Activated T-cell treated with anti-CD3 and anti-CD28 coated beads, Interleukin-2, amount 50 U/mL, for 24 hours (primary cell): ENCODE measurements around the gene GADD45B.

ENCODE experiments used
- DNase-seq: peaks from one replicate; pipeline ENCODE4 v3.0.0-alpha.2; 2020
- H3K27ac Mint-ChIP-seq: 2 replicates; pipeline ENCODE4 v1.8.0; 2020; ENCODE audit warnings: mild to moderate bottlenecking, mixed read lengths
- H3K27me3 Mint-ChIP-seq: 2 replicates; pipeline ENCODE4 v1.8.0; 2020; ENCODE audit warnings: mixed read lengths
- H3K36me3 Mint-ChIP-seq: 2 replicates; pipeline ENCODE4 v1.8.0; 2020; ENCODE audit warnings: low read depth, mixed read lengths
- H3K4me1 Mint-ChIP-seq: 2 replicates; pipeline ENCODE4 v1.8.0; 2020; ENCODE audit warnings: low read depth, mixed read lengths
- H3K4me3 Mint-ChIP-seq: 2 replicates; pipeline ENCODE4 v1.8.0; 2020; ENCODE audit warnings: mild to moderate bottlenecking, moderate library complexity, mixed read lengths
- H3K9me3 Mint-ChIP-seq: 2 replicates; pipeline ENCODE4 v1.8.0; 2020; ENCODE audit warnings: mixed read lengths

Gene GADD45B

DNA sequence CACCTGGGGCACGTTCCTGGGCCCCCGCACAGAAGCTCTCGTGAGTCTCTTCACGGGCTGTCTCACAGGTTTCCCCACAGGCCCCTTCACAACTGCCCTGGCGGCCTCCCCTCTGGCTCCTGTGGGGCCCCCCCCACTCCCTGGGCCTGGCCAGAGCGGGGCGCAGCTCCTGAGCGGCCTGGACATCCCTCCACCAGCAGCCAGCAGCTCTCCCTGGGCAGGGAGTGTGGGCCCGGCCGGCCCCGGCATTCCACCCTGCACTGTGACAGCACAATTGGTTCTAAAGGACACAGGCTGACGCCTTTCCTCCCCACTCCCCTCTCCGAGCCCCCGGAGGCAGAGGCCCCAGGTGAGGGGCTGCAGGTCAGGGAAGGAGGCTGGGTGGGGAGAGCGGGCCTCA, 39.0 kb upstream of the GADD45B start:
- Mint-ChIP-seq H3K4me1 (no peaks in the 10 kb centered on the region), H3K27ac (no peak overlapping the region), H3K27me3 (no peaks in the 10 kb centered on the region), H3K36me3 (peaks cover 63% of the 10 kb centered on the region), H3K9me3 (no peaks in the 10 kb centered on the region), H3K4me3 (no peak overlapping the region)
- DNase-seq = no peak

DNA sequence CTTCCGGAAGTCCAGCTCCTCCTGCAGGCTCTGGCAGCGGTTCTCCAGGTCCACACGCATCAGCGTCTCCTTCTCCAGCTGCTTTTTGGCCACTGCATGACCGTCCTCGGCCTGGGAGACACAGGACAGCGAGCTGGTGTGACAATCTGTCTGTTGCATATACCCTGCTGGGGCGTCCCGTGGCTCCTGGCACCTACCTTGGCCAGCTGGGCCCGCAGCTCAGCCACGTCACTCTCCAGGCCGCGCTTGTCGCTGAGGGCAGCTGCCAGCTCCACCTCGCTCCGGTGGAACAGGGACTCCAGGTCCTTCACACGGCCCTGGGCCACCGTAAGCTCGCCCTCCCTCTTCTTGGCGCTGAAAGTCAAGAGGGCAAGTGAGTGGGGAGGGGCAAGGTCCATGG, 37.7 kb upstream of the GADD45B start:
- no peak for DNase-seq
- no peak overlapping the region for H3K27ac Mint-ChIP-seq
- H3K36me3 Mint-ChIP-seq = peaks cover 66% of the 10 kb centered on the region
- H3K4me3 Mint-ChIP-seq = no peak overlapping the region
- no peaks in the 10 kb centered on the region for H3K27me3 Mint-ChIP-seq
- no peaks in the 10 kb centered on the region for H3K9me3 Mint-ChIP-seq
- H3K4me1 Mint-ChIP-seq = no peaks in the 10 kb centered on the region

DNA sequence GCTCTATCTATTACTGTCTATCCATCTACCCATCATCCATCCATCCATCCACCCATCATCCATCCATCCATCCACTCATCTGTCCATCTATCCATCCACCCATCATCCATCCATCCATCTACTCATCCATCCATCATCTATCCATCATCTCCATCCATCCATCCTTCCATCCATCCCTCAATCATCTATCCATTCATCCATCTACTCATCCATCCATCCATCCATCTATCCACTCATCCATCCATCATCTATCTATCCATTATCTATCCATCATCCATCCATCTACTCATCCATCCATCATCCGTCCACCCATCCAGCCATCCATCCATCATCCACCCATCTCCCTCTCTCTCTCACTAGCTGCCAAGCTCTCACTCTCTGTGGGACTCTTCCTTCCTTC, 35.4 kb upstream of the GADD45B start:
- H3K4me1 Mint-ChIP-seq = no peaks in the 10 kb centered on the region
- no peak overlapping the region for H3K4me3 Mint-ChIP-seq
- no peak for DNase-seq
- H3K9me3 Mint-ChIP-seq = no peaks in the 10 kb centered on the region
- H3K27me3 Mint-ChIP-seq = no peaks in the 10 kb centered on the region
- peaks cover 70% of the 10 kb centered on the region for H3K36me3 Mint-ChIP-seq
- H3K27ac Mint-ChIP-seq = no peak overlapping the region

DNA sequence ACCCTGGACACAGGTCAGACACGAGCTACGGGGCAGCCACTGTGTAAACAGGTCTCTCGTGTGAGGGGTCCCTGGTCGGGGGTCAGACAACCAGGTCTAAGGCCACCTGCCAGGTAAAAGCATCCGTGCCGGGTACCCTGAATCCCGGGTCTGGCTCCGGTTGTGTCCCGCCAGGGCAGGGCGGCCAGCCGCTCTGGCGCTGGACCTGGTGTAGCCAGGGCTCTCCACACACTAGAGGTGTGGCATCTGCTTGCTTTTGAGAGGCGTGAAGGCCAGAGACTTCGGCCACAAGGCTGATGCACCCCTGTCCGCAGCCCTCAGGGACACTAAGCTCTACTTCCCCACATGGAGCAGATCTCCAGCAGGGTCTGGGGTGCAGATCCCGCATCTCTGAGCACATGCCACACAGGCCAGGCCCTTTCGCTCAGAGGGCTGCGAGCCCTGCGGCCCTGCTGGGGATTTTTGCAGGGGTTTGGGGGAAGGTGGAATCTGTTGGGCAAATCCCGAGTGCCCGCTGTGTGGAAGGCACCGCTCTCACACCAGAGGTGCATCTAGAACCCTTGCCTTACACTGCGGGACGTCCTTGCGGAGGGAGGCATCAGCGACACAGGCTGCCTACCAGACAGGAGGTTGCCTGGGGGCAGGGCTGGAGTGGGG, 34.7 kb upstream of the GADD45B start:
- no peaks in the 10 kb centered on the region for H3K9me3 Mint-ChIP-seq
- DNase-seq = no peak
- peaks cover 67% of the 10 kb centered on the region for H3K36me3 Mint-ChIP-seq
- peaks cover under 1% of the 10 kb centered on the region for H3K4me1 Mint-ChIP-seq
- no peak overlapping the region for H3K27ac Mint-ChIP-seq
- H3K4me3 Mint-ChIP-seq = no peak overlapping the region
- H3K27me3 Mint-ChIP-seq = no peaks in the 10 kb centered on the region

DNA sequence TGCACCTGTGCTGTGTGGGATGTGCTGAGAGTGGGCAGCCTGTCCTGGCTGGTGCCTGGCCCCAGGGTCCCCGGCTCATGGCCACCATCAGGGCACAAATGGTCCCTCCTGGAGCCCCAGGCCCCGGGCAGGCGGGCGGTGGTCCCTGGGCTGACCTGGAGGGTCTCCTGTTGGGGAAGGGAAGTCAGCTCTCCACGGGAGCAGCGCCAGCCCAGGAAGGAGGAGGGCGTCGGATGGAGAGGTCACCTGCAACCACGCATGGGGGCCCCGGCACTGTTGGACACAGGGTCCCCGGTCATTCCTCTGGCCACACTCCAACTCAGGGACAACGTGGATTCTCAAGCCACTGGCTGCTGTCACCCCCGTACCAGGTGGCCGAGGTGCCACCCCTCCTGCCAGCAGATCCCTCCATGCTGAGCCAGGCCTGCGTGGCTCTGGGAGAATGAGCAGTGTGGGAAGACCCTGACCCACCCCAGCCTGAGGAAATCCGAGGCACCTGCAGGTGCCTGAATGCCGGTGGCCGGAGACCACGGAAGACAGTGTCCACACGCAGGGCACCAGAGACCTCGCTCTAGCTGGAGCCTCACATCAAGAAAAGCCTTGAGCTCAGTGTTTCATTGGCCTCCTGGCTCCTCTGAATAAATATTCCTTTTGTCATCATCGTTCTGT, 32.7 kb upstream of the GADD45B start:
- no peaks in the 10 kb centered on the region for H3K9me3 Mint-ChIP-seq
- no peak for DNase-seq
- H3K4me3 Mint-ChIP-seq = no peak overlapping the region
- peaks cover 17% of the 10 kb centered on the region for H3K4me1 Mint-ChIP-seq
- H3K36me3 Mint-ChIP-seq = peaks cover 67% of the 10 kb centered on the region
- no peaks in the 10 kb centered on the region for H3K27me3 Mint-ChIP-seq
- H3K27ac Mint-ChIP-seq = no peak overlapping the region

DNA sequence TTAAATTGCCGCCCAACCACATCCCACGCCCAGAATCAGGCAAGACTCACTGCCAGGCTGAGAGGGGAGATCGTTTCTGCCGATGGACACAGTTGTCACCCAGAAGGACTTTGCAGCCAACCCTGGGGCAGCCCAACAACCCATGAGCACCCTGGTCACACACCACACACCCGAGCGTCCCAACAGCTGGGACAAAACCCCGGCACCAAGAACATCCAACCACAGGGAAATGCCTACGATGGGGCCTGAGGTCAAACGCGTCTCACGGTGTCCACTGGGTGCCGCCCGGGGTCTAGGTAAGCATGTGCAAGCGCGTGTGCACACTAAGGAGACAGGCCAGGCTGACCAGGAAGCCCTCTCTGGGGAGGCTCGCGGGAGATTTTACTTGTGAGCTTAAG, 32.1 kb upstream of the GADD45B start:
- DNase-seq = no peak
- no peak overlapping the region for H3K4me3 Mint-ChIP-seq
- H3K27ac Mint-ChIP-seq = no peak overlapping the region
- H3K4me1 Mint-ChIP-seq = peaks cover 19% of the 10 kb centered on the region
- H3K9me3 Mint-ChIP-seq = no peaks in the 10 kb centered on the region
- H3K27me3 Mint-ChIP-seq = no peaks in the 10 kb centered on the region
- peaks cover 67% of the 10 kb centered on the region for H3K36me3 Mint-ChIP-seq

DNA sequence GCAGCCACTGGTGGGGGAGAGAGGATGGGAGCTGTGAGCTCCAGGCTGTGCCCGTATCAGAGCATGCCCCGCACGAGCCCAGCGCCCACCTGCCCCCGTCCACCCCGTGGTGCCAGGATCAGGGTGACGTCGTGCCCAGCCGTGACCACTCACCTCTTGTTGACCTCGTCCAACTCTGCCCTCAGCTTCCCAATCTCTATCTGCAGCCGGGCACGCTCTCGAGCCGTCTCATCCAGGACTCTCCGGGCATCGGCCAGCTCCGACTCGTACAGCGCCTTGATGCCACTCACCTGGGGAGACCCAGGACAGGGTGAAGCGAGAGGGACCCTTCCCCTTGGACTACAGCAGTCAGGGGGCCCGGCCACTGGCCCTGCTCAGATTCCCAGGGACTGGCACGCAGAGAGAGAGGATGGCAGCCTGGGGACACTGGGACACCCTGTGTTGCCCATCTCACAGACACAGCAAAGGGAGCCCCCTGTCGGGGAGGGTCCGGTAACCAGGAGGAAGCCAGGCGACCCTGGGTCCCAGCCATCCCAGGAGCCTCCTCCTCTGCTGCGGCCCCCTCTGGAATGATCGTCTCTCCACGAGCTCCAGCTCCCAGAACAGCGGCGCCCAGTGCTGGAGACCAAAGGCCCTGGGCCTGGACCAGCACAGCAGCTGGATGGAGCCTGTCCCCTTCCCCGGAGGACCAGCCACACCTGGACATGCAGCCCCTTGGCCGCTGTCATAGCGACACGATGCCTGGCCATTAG, 31.5 kb upstream of the GADD45B start:
- peaks cover 71% of the 10 kb centered on the region for H3K36me3 Mint-ChIP-seq
- H3K4me1 Mint-ChIP-seq = peaks cover 19% of the 10 kb centered on the region
- no peak overlapping the region for H3K27ac Mint-ChIP-seq
- H3K27me3 Mint-ChIP-seq = no peaks in the 10 kb centered on the region
- DNase-seq = no peak
- H3K4me3 Mint-ChIP-seq = no peak overlapping the region
- no peaks in the 10 kb centered on the region for H3K9me3 Mint-ChIP-seq

DNA sequence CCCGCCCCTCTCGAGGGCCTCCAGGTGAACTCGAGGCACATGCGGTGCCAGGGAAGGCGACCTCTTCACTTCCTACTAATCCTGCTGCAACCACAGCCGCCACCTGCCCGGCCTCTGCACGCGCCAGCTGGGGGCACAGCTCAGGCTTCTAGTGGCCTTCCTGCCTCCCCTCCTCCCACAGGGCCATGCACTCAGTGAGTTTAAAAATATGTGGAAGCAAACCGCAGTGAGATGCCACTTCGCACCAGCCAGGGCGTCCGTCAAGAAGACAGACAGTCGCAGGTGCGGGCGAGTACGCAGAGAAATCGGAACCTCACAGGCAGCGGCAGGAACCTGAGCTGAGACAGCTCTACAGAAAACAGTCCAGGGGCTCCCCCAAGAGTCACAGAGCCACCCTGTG, 29.5 kb upstream of the GADD45B start:
- peak overlapping the region; percentile 62 for H3K4me3 Mint-ChIP-seq
- no peaks in the 10 kb centered on the region for H3K27me3 Mint-ChIP-seq
- no peaks in the 10 kb centered on the region for H3K9me3 Mint-ChIP-seq
- peaks cover 24% of the 10 kb centered on the region for H3K4me1 Mint-ChIP-seq
- no peak for DNase-seq
- H3K36me3 Mint-ChIP-seq = peaks cover 67% of the 10 kb centered on the region
- H3K27ac Mint-ChIP-seq = peak overlapping the region; percentile 80

DNA sequence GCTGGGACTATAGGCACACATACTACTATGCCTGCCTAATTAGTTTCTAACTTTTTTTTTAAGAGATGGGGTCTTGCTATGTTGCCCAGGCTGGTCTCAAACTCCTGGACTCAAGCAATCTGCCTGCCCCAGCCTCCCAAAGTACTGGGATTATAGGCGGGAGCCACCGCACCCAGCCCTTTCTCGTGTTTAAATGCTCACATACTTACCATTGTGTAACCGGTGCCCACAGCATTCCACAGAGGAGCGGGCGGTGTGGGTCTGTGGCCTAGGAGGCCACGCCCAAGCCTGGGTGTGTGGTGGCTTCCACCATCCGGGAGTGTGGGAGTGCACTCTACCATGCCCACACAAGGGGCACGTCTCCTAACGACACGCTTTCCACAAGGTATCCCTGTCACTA, 26.9 kb upstream of the GADD45B start:
- Mint-ChIP-seq H3K36me3 (peaks cover 57% of the 10 kb centered on the region), H3K4me3 (no peak overlapping the region)
- DNase-seq = no peak

DNA sequence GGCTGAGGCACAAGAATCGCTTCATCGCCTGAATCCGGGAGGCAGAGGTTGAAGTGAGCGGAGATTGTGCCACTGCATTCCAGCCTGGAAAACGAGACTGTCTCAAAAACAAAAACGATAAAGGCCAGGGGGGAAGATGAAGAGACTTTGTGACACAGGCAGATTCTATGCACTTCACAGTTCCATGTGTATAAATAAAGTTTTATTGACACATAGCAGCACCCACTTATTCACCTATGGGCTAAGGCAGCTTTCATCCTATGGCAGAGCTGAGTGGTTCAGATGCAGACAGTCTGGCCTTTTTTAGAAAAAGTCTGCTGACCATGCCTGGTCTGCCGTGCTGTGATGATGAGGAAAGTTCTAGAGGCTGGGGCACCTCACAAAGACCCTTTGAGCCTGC, 24.8 kb upstream of the GADD45B start:
- H3K36me3 Mint-ChIP-seq = peaks cover 58% of the 10 kb centered on the region
- peaks cover 44% of the 10 kb centered on the region for H3K4me1 Mint-ChIP-seq
- no peaks in the 10 kb centered on the region for H3K9me3 Mint-ChIP-seq
- H3K4me3 Mint-ChIP-seq = no peak overlapping the region
- no peaks in the 10 kb centered on the region for H3K27me3 Mint-ChIP-seq
- no peak for DNase-seq
- H3K27ac Mint-ChIP-seq = no peak overlapping the region

More for the DNA sequence above, 26.9 kb upstream of the GADD45B start:
- Mint-ChIP-seq H3K27me3 (no peaks in the 10 kb centered on the region), H3K4me1 (peaks cover 31% of the 10 kb centered on the region), H3K27ac (no peak overlapping the region), H3K9me3 (no peaks in the 10 kb centered on the region)

DNA sequence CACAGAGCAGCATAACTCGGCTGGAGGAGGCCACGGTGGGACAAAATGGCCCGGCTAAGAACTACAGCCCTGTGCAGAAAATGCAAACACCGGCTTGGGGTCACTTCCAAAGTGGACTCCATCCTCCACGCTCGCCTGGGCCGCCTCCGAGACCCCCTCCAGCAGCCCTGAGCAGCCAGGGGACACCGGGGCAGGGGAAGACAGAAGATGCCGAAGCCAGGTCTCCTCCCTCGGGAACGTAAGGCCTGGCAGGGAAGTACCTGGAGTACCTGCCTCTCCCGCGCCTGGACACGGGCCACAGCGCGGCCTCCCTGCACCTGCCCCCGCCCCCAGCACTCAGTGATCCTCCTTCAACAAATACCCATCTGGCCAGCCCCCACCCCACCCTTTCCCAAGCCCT, 24.2 kb upstream of the GADD45B start:
- Mint-ChIP-seq H3K9me3 (no peaks in the 10 kb centered on the region), H3K36me3 (peaks cover 53% of the 10 kb centered on the region), H3K27ac (no peak overlapping the region), H3K4me3 (no peak overlapping the region), H3K4me1 (peaks cover 38% of the 10 kb centered on the region), H3K27me3 (no peaks in the 10 kb centered on the region)
- DNase-seq = no peak

DNA sequence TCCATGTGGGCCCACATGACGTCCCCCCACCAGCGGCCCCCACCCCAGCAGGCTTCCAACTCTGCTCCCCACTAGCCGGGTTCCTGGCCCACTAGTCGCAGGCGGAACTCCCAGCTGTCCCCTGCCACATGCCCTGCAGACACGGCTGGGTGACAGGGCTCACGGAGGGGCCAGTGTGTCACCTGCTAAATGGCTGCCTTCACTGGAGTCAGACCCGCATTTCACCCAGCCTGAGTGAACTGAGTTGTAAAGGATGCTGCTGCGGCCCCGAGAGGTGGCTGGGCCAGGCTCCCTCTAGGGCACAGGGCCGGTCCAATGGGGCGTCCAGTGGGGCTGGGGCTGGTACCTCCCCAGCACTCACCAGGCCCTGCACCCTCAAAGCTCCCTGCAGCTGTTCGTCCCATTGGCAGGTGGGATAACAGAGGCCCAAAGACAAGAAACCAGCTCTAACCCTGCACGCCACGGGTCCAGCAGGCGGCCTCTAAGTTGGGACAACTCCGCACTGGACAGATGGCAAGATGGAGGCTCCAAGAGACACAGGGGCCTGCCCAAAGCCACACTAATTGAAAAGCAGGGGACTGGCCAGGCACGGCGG, 22.4 kb upstream of the GADD45B start:
- no peak for DNase-seq
- H3K4me1 Mint-ChIP-seq = peaks cover 33% of the 10 kb centered on the region
- H3K27ac Mint-ChIP-seq = no peak overlapping the region
- H3K9me3 Mint-ChIP-seq = no peaks in the 10 kb centered on the region
- H3K4me3 Mint-ChIP-seq = no peak overlapping the region
- H3K27me3 Mint-ChIP-seq = no peaks in the 10 kb centered on the region
- peaks cover 46% of the 10 kb centered on the region for H3K36me3 Mint-ChIP-seq

DNA sequence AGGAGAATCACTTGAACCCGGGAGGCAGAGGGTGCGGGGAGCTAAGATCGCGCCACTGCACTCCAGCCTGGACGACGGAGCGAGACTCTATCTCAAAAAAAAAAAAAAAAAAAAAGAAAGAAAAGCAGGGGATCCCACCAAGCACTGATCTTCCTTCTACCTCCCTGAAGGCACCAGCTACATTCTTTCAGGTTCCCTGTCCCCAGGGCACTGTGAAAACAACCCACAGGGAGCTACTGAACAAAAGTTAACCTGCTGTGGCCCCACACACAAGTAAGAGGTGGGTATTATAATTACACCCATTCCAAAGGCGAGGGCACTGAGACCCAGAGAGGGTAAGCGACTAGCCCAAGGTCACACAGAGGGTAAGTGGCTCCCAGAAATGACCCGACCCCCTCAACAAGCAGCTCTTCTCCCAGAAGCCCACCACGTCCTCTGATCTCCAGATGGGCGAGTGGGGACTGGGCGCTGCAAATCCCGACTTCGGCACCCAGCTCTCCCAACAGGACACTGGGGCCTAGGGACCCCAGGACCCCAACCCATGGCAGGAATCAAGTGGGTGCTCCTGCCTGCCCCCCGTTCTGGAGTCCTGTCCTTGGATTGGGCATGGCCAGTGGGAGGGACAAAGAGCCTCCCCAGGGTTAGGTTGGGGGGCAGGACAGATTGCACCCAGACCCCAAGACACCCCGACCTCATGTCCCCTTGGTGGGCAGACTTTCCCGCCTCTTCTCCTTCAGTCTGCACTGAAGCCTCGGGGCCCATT, 21.5 kb upstream of the GADD45B start:
- peaks cover 40% of the 10 kb centered on the region for H3K36me3 Mint-ChIP-seq
- H3K4me1 Mint-ChIP-seq = peaks cover 32% of the 10 kb centered on the region
- H3K27ac Mint-ChIP-seq = peak overlapping the region; percentile 91
- no peaks in the 10 kb centered on the region for H3K9me3 Mint-ChIP-seq
- peak overlapping the region; percentile 86 for H3K4me3 Mint-ChIP-seq
- no peaks in the 10 kb centered on the region for H3K27me3 Mint-ChIP-seq
- DNase-seq = no peak
